ENCODE results near the gene TRERF1.

DNA sequence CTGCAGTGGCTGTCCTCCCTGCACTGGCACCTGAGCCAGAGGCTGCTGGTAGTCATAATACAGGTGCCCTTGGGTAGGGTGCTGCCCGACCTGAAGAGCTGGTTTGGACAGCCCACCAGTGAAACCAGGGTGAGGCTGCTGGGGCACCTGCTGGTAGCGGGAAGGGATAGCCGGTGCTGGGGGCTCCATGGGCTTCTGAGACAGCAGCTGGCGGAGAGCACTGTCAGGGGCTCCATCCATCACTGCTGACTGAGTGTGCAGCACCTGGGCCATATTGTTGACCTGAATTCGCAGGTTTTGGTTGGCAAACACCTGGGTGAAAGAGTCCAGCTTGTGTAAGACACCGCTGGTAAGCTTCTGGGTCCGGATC is 182.9 kb downstream of the TRERF1 start:
- TF ChIP-seq, protein P1, sequence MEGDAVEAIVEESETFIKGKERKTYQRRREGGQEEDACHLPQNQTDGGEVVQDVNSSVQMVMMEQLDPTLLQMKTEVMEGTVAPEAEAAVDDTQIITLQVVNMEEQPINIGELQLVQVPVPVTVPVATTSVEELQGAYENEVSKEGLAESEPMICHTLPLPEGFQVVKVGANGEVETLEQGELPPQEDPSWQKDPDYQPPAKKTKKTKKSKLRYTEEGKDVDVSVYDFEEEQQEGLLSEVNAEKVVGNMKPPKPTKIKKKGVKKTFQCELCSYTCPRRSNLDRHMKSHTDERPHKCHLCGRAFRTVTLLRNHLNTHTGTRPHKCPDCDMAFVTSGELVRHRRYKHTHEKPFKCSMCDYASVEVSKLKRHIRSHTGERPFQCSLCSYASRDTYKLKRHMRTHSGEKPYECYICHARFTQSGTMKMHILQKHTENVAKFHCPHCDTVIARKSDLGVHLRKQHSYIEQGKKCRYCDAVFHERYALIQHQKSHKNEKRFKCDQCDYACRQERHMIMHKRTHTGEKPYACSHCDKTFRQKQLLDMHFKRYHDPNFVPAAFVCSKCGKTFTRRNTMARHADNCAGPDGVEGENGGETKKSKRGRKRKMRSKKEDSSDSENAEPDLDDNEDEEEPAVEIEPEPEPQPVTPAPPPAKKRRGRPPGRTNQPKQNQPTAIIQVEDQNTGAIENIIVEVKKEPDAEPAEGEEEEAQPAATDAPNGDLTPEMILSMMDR (IDR thresholded peaks at IDR 0.05; ENCODE audit: low read length) = no peak
- no peak for TF ChIP-seq EZH2 (optimal IDR thresholded peaks at IDR 0.05; ENCODE audit: low read depth, low read length)
- TF ChIP-seq EZH2phosphoT487 (IDR thresholded peaks at IDR 0.05; ENCODE audit: low read length) = no peak

Measured in MM.1S (cell line).